Measurements from ENCODE around the gene GOLIM4.

- TF ChIP-seq RARA (CRISPR knock-in tag; IDR thresholded peaks at IDR 0.05), result no peak
- no peak for TF ChIP-seq ZNF180 (CRISPR knock-in tag; IDR thresholded peaks at IDR 0.05; ENCODE audit: borderline replicate concordance, low read depth)
Measured at GRCh38 chr3:168021737-168022450, 73.8 kb downstream of the GOLIM4 start.

Data from HepG2 (cell line).